Prostate gland (tissue), 2 donors: ENCODE results near the gene B4GALNT4. TPM values are rescaled to one million over a fixed set of nuclear protein-coding genes. Genes with fewer than 3 reads are reported as not detected.
"Not testable (repeated sequence)": the region's sequence is repeated elsewhere in the genome, so short reads cannot be mapped to it uniquely, and the experiment has no call there.

ENCODE experiments used
- DNase-seq: peaks from one replicate; pipeline ENCODE4 v3.0.0-alpha.2; 2019; ENCODE audit warnings: low spot score
- H3K27ac ChIP-seq, 2 donors: fragments of 200-600 bp; sonication (generic); 2 replicates each; pipeline ENCODE4 v1.5.1; 2017 to 2019
- H3K27me3 ChIP-seq: fragments of 200-600 bp; sonication (generic); replicated peaks from 2 replicates; pipeline ENCODE4 v1.5.1; 2019; ENCODE audit not compliant: insufficient read depth
- H3K36me3 ChIP-seq, 2 donors: fragments of 200-600 bp; sonication (generic); 1 replicate in 1 of 2; 2 replicates in 1 of 2; pipeline versions ENCODE4 v1.5.1 to v1.8.1; 2017 to 2019
- H3K4me1 ChIP-seq: fragments of 200-600 bp; sonication (generic); replicated peaks from 2 replicates; pipeline ENCODE4 v1.5.1; 2019
- H3K4me3 ChIP-seq, 2 donors: fragments of 200-600 bp; sonication (generic); 2 replicates each; pipeline ENCODE4 v1.5.1; 2017 to 2019
- H3K9me3 ChIP-seq: fragments of 200-600 bp; sonication (generic); 2 replicates; pipeline ENCODE4 v1.5.1; 2017
- CTCF ChIP-seq, 4 experiments: fragments of 200-600 bp in 2 of 4; fragments of 450-650 bp in 2 of 4; sonication (generic) in 2 of 4; IDR thresholded peaks; 1 replicate in 3 of 4; 2 replicates in 1 of 4; pipeline ENCODE4 v1.5.1; 2016 to 2019; ENCODE audit warnings: antibody characterized with exemption in 4 of 4, mild to moderate bottlenecking in 2 of 4, moderate library complexity in 2 of 4
- POLR2A ChIP-seq: fragments of 450-650 bp; IDR thresholded peaks from one replicate; pipeline ENCODE4 v1.6.1; 2016; ENCODE audit warnings: antibody characterized with exemption, mild to moderate bottlenecking
- POLR2AphosphoS5 ChIP-seq: sonication (generic); formaldehyde crosslinking; IDR thresholded peaks from one replicate; pipeline ENCODE4 v1.6.1; 2017; ENCODE audit warnings: antibody characterized with exemption
- WGBS: methylation state at CpG from one replicate; pipeline ENCODE4 v1.1.5; 2018; 5-methylcytosine and 5-hydroxymethylcytosine counted together
- intact Hi-C: fragments of 100-400 bp; cut with DNase I; formaldehyde crosslinking; loops from one replicate; pipeline ENCODE4 v1.14.2; 2022
- total RNA-seq, 2 donors: library from RNA; depleted of rRNA; stranded (reverse); fragments of >200 nt; gene quantifications; one replicate each; pipeline ENCODE4 v1.1.0, GENCODE V29; 2016

The B4GALNT4 gene
- total RNA-seq, 2 donors from 2014 or later: 5.8 to 14.2 TPM

GRCh38 chr11:359181-359714 lies 10.1 kb upstream of the B4GALNT4 start:
- intact Hi-C loops: loop anchor here (5.0 kb wide), 3 partner anchors 52 to 157 kb away; partner anchors contain the start of genes IFITM2, PSMD13 and SIRT3

GRCh38 chr11:360326-361280 lies 8.7 kb upstream of the B4GALNT4 start:
- DNase-seq: no peak
- Histone ChIP-seq H3K27me3 (no peaks in the 10 kb centered on the region), H3K36me3 (no peaks in the 10 kb centered on the region), H3K4me1 (no peaks in the 10 kb centered on the region), H3K9me3 (no peaks in the 10 kb centered on the region), H3K27ac (no peak overlapping the region), H3K4me3 (no peak overlapping the region)
- intact Hi-C loops: no loop called here
- no peak for TF ChIP-seq POLR2AphosphoS5
- TF ChIP-seq POLR2A: no peak
- TF ChIP-seq CTCF (IDR thresholded peaks at IDR 0.05): no peak
- 86% methylated on average over 22 of the region's 22 CpGs for WGBS

More at GRCh38 chr11:359181-359714, 10.1 kb upstream of the B4GALNT4 start:
- DNase-seq: no peak
- WGBS: 79% methylated on average over 5 of the region's 5 CpGs
- Histone ChIP-seq H3K27ac (no peak overlapping the region), H3K27me3 (no peaks in the 10 kb centered on the region), H3K4me3 (no peak overlapping the region), H3K36me3 (no peaks in the 10 kb centered on the region), H3K4me1 (no peaks in the 10 kb centered on the region), H3K9me3 (no peaks in the 10 kb centered on the region)
- TF ChIP-seq POLR2AphosphoS5 (no peak), POLR2A (no peak), CTCF (IDR thresholded peaks at IDR 0.05) (no peak)

- Histone ChIP-seq H3K36me3 (no peaks in the 10 kb centered on the region), H3K4me1 (no peaks in the 10 kb centered on the region), H3K4me3 (no peak overlapping the region), H3K27ac (no peak overlapping the region), H3K27me3 (no peaks in the 10 kb centered on the region), H3K9me3 (no peaks in the 10 kb centered on the region)
- DNase-seq: no peak
- intact Hi-C loops: no loop called here
- no peak for TF ChIP-seq CTCF (IDR thresholded peaks at IDR 0.05)
- no peak for TF ChIP-seq POLR2AphosphoS5
- no peak for TF ChIP-seq POLR2A
- 78% methylated on average over 16 of the region's 36 CpGs for WGBS
These were observed 6.5 kb upstream of the B4GALNT4 start for GRCh38 chr11:362642-363442.

GRCh38 chr11:363443-363805 lies 5.9 kb upstream of the B4GALNT4 start:
- WGBS: 69% methylated on average over 22 of the region's 22 CpGs

More at GRCh38 chr11:363443-363805, 5.9 kb upstream of the B4GALNT4 start:
- H3K27me3 ChIP-seq, intact Hi-C loops, H3K4me3 ChIP-seq, H3K9me3 ChIP-seq, H3K4me1 ChIP-seq, DNase-seq, H3K36me3 ChIP-seq, H3K27ac ChIP-seq: not testable (repeated sequence)
